Pancreas (tissue), 10 donors: ENCODE results near the gene UQCRH. TPM values are rescaled to one million over a fixed set of nuclear protein-coding genes. Genes with fewer than 3 reads are reported as not detected.
"Not testable (repeated sequence)": the region's sequence is repeated elsewhere in the genome, so short reads cannot be mapped to it uniquely, and the experiment has no call there.

ENCODE experiments used
- ATAC-seq, 4 donors: fragments of 200-7000 bp; cut with Tn5 transposase; one replicate each; pipeline versions ENCODE4 v1.8.0 to v1.9.1; 2020; ENCODE audit warnings: mild to moderate bottlenecking in 4 of 4, moderate library complexity in 4 of 4
- DNase-seq, 6 donors: peaks; one replicate each; pipeline ENCODE4 v3.0.0-alpha.2; 2020
- FAIRE-seq: peaks from 2 replicates; lab custom pipeline; 2012; peaks lifted over from hg19 to GRCh38; lab: Jason Lieb, UNC
- H3K27ac ChIP-seq, 4 donors: fragments of 200-600 bp; sonication (generic); 1 replicate in 3 of 4; 2 replicates in 1 of 4; pipeline versions ENCODE4 v1.5.0 to v1.8.0; 2020
- H3K27me3 ChIP-seq, 4 donors: fragments of 200-600 bp; one replicate each; pipeline ENCODE4 v1.8.0; 2021
- H3K36me3 ChIP-seq, 3 donors: fragments of 200-600 bp; sonication (generic) in 1 of 3; one replicate each; pipeline versions ENCODE4 v1.5.0 to v1.8.0; 2020 to 2021
- H3K4me1 ChIP-seq, 3 donors: fragments of 200-600 bp; one replicate each; pipeline ENCODE4 v1.8.0; 2021
- H3K4me3 ChIP-seq, 4 donors: fragments of 200-600 bp; sonication (generic) in 2 of 4; one replicate each; pipeline versions ENCODE4 v1.5.0 to v1.8.0; 2020 to 2021
- H3K9me3 ChIP-seq, 4 donors: fragments of 200-600 bp; one replicate each; pipeline ENCODE4 v1.8.0; 2021
- CTCF ChIP-seq, 4 donors: fragments of 200-600 bp; sonication (generic) in 3 of 4; IDR thresholded peaks; one replicate each; pipeline versions ENCODE4 v1.5.0 to v1.8.0; 2021; ENCODE audit warnings: antibody characterized with exemption in 4 of 4
- WGBS, 2 donors: extraction: QIAGEN DNeasy Blood & Tissue Kit; methylation state at CpG; one replicate each; pipeline ENCODE4 v1.1.7; 2013; 5-methylcytosine and 5-hydroxymethylcytosine counted together
- intact Hi-C, 3 donors: fragments of 100-400 bp; cut with DNase I; formaldehyde crosslinking; loops; one replicate each; pipeline versions ENCODE4 v1.11.1 to v1.14.2; 2022
- polyA plus RNA-seq, 2 donors: library from polyadenylated mRNA; stranded (reverse); fragments of 200-250 nt; gene quantifications; one replicate each; pipeline ENCODE4 v1.2.3, GENCODE V29; 2013
- total RNA-seq, 6 donors: library from RNA; stranded (reverse); fragmentation: NEBNext Ultra II Directional in 4 of 6; extraction: Animal tissue kit (Norgen Biotek cat#: 25700) in 4 of 6; gene quantifications; one replicate each; pipeline versions ENCODE4 v1.2.1 to v1.2.4, GENCODE V29; 2021 to 2023
- donor health status: healthy with polysubstance abuse.
- donor health status: DM: no; HTN: no; CAD: no; lungs with moderate emphysema.
- donor health status: DM: no; HTN: no; CAD: no.
- donor health status: control.
- donor health status: control.
- donor health status: Bipolar disorder and iron deficiency.
- donor health status: DM: yes; HTN: yes; CAD: no.
- donor health status: DM: no; HTN: no; CAD: no.
- donor health status: DM: no; HTN: no; CAD: no.
- donor health status: DM: yes; HTN: yes; CAD: no.

Gene UQCRH
- total and polyA plus RNA-seq, 8 donors, result 51.8 to 183 (median 77.0) TPM

- WGBS, 2 donors, result 92 to 93% methylated on average over 3 of the region's 3 CpGs
- intact Hi-C loops, result no loop called here
- Histone ChIP-seq H3K4me3 (no peak overlapping the region), H3K36me3 (peaks cover 0 to 42% (median 9%) of the 10 kb centered on the region in 3 donors), H3K9me3 (no peaks in the 10 kb centered on the region), H3K4me1 (no peaks in the 10 kb centered on the region), H3K27me3 (no peaks in the 10 kb centered on the region), H3K27ac (no peak overlapping the region)
- FAIRE-seq (no peak), ATAC-seq (no peak), DNase-seq (no peak)
- no peak for TF ChIP-seq CTCF (IDR thresholded peaks at IDR 0.05)
Measured at GRCh38 chr1:46315669-46316403, 12.3 kb downstream of the UQCRH start.

GRCh38 chr1:46317323-46317722, 13.8 kb downstream of the UQCRH start:
- no peak for DNase-seq
- Histone ChIP-seq H3K9me3 (no peaks in the 10 kb centered on the region), H3K36me3 (peaks cover 0 to 30% (median 9%) of the 10 kb centered on the region in 3 donors), H3K4me3 (no peak overlapping the region), H3K27me3 (no peaks in the 10 kb centered on the region), H3K27ac (no peak overlapping the region), H3K4me1 (no peaks in the 10 kb centered on the region)
- no peak for FAIRE-seq
- no peak for TF ChIP-seq CTCF (IDR thresholded peaks at IDR 0.05)
- WGBS, 2 donors, result 96 to 100% methylated on average over 1 of the region's 1 CpG
- intact Hi-C loops, result no loop called here
- no peak for ATAC-seq

- FAIRE-seq, H3K9me3 ChIP-seq, DNase-seq, ATAC-seq, intact Hi-C loops, H3K27ac ChIP-seq, H3K4me1 ChIP-seq, H3K27me3 ChIP-seq, H3K4me3 ChIP-seq: not testable (repeated sequence)
- H3K36me3 ChIP-seq, result peaks cover 0 to 18% (median 0%) of the 10 kb centered on the region in 3 donors
- WGBS, 2 donors, result 88 to 92% methylated on average over 6 of the region's 6 CpGs
Measured at GRCh38 chr1:46319301-46319700, 15.8 kb downstream of the UQCRH start.

GRCh38 chr1:46319960-46320914, 16.7 kb downstream of the UQCRH start:
- DNase-seq, intact Hi-C loops: not testable (repeated sequence)
- 78 to 80% methylated on average over 11 to 12 of the region's 13 CpGs for WGBS, 2 donors

GRCh38 chr1:46322191-46322590, 18.7 kb downstream of the UQCRH start:
- H3K27me3 ChIP-seq, H3K9me3 ChIP-seq, H3K4me3 ChIP-seq, H3K36me3 ChIP-seq, intact Hi-C loops, FAIRE-seq, ATAC-seq, DNase-seq, H3K27ac ChIP-seq, H3K4me1 ChIP-seq: not testable (repeated sequence)
- WGBS, 2 donors, result 90 to 94% methylated on average over 6 of the region's 6 CpGs

More at GRCh38 chr1:46319960-46320914, 16.7 kb downstream of the UQCRH start:
- H3K4me1 ChIP-seq, H3K9me3 ChIP-seq, H3K27ac ChIP-seq, FAIRE-seq, H3K27me3 ChIP-seq, ATAC-seq, H3K4me3 ChIP-seq: not testable (repeated sequence)
- H3K36me3 ChIP-seq, result peaks cover 0 to 14% (median 0%) of the 10 kb centered on the region in 3 donors

GRCh38 chr1:46325285-46326076, 22.0 kb downstream of the UQCRH start:
- H3K36me3 ChIP-seq, H3K9me3 ChIP-seq, DNase-seq, H3K27ac ChIP-seq, H3K27me3 ChIP-seq, H3K4me3 ChIP-seq, ATAC-seq, intact Hi-C loops, FAIRE-seq, H3K4me1 ChIP-seq: not testable (repeated sequence)
- WGBS, 2 donors, result 82 to 89% methylated on average over 11 of the region's 11 CpGs

- H3K4me1 ChIP-seq, DNase-seq, H3K27ac ChIP-seq, FAIRE-seq, H3K4me3 ChIP-seq, intact Hi-C loops, ATAC-seq, H3K9me3 ChIP-seq, H3K36me3 ChIP-seq, H3K27me3 ChIP-seq: not testable (repeated sequence)
- 86 to 90% methylated on average over 7 of the region's 7 CpGs for WGBS, 2 donors
Measured at GRCh38 chr1:46328182-46328581, 24.7 kb downstream of the UQCRH start.

- H3K27me3 ChIP-seq, H3K4me1 ChIP-seq, H3K27ac ChIP-seq, H3K4me3 ChIP-seq, H3K9me3 ChIP-seq, ATAC-seq, intact Hi-C loops, H3K36me3 ChIP-seq, FAIRE-seq, DNase-seq: not testable (repeated sequence)
- WGBS, 2 donors, result 72 to 76% methylated on average over 5 to 6 of the region's 7 CpGs
Measured at GRCh38 chr1:46329807-46330206, 26.3 kb downstream of the UQCRH start.

GRCh38 chr1:46330381-46330780, 26.9 kb downstream of the UQCRH start:
- 67 to 83% methylated on average over 2 of the region's 2 CpGs for WGBS, 2 donors
- H3K9me3 ChIP-seq, H3K36me3 ChIP-seq, ATAC-seq, intact Hi-C loops, DNase-seq, H3K27me3 ChIP-seq, FAIRE-seq, H3K4me1 ChIP-seq, H3K27ac ChIP-seq, H3K4me3 ChIP-seq: not testable (repeated sequence)
